Kidney (tissue), 14 donors: ENCODE measurements around the gene FCER1A. TPM values are rescaled to one million over a fixed set of nuclear protein-coding genes. Genes with fewer than 3 reads are reported as not detected.

Source experiments
- DNase-seq, 5 donors: peaks; one replicate each; pipeline ENCODE4 v3.0.0-alpha.2; 2013 to 2020
- FAIRE-seq: peaks from 2 replicates; lab custom pipeline; 2012; peaks lifted over from hg19 to GRCh38; lab: Jason Lieb, UNC
- H3K27ac ChIP-seq, 2 donors: one replicate each; pipeline ENCODE4 v1.7.0; 2013; ENCODE audit warnings: low read depth in 2 of 2, low read length in 2 of 2, inconsistent platforms in 1 of 2
- H3K27me3 ChIP-seq: one replicate; pipeline ENCODE4 v1.7.1; 2013; ENCODE audit warnings: low read length, inconsistent platforms; ENCODE audit not compliant: control insufficient read depth, insufficient read depth
- H3K36me3 ChIP-seq, 3 donors: one replicate each; pipeline versions ENCODE4 v1.7.0 to v1.7.1; 2013; ENCODE audit warnings: low read length in 3 of 3, control low read depth in 1 of 3, inconsistent platforms in 1 of 3; ENCODE audit not compliant: insufficient read depth in 3 of 3, control insufficient read depth in 2 of 3
- H3K4me1 ChIP-seq, 3 donors: one replicate each; pipeline versions ENCODE4 v1.7.0 to v1.7.1; 2013; ENCODE audit warnings: low read length in 3 of 3, inconsistent platforms in 1 of 3, low read depth in 1 of 3; ENCODE audit not compliant: control insufficient read depth in 2 of 3, insufficient read depth in 2 of 3
- H3K4me3 ChIP-seq, 3 donors: one replicate each; pipeline versions ENCODE4 v1.7.0 to v1.8.1; 2013; ENCODE audit warnings: low read length in 3 of 3, control low read depth in 1 of 3, inconsistent platforms in 1 of 3
- H3K9ac ChIP-seq, 3 donors: one replicate each; pipeline versions ENCODE4 v1.7.0 to v1.7.1; 2013; ENCODE audit warnings: low read length in 3 of 3, control low read depth in 1 of 3, inconsistent platforms in 1 of 3
- H3K9me3 ChIP-seq, 3 donors: one replicate each; pipeline versions ENCODE4 v1.7.0 to v1.7.1; 2013; ENCODE audit warnings: low read length in 3 of 3, control low read depth in 1 of 3, inconsistent platforms in 1 of 3; ENCODE audit not compliant: control insufficient read depth in 2 of 3, insufficient read depth in 1 of 3
- CTCF ChIP-seq: IDR thresholded peaks from 3 replicates; pipeline ENCODE4 v1.5.1; 2012; ENCODE audit warnings: mild to moderate bottlenecking, moderate library complexity, borderline replicate concordance; ENCODE audit not compliant: insufficient read depth; ENCODE audit errors: extremely low read depth
- intact Hi-C: fragments of 100-400 bp; cut with DNase I; formaldehyde crosslinking; loops from one replicate; pipeline ENCODE4 v1.11.1; 2022
- polyA plus RNA-seq: library from polyadenylated mRNA; stranded (reverse); fragments of 350-450 nt; fragmentation: Illumina TruSeq; extraction: RNeasy Lipid Tissue Mini Kit (QIAGEN cat#74804); gene quantifications from one replicate; pipeline ENCODE4 v1.2.3, GENCODE V29; 2014; ENCODE audit warnings: low read depth, low replicate concordance; ENCODE audit not compliant: insufficient read depth
- total RNA-seq: library from RNA; stranded (reverse); fragmentation: NEBNext Ultra II Directional; extraction: Animal tissue kit (Norgen Biotek cat#: 25700); gene quantifications from one replicate; pipeline ENCODE4 v1.2.1, GENCODE V29; 2021
- donor health status: control.
- donor health status: control.
- donor health status: control.
- donor health status: control.
- donor health status: control.
- donor health status: DM: yes; HTN: yes; CAD: no.
- donor health status: Normal renal cell carcinoma (clear cell type).

FCER1A gene
- total and polyA plus RNA-seq, 2 donors from 2014 or later = 1.4 to 3.2 TPM

- H3K4me3 ChIP-seq = no peak overlapping the region
- H3K9me3 ChIP-seq = peaks cover 0 to 4% (median 0%) of the 10 kb centered on the region in 3 donors
- DNase-seq = no peak
- no peak overlapping the region for H3K27ac ChIP-seq
- no peaks in the 10 kb centered on the region for H3K27me3 ChIP-seq
- H3K4me1 ChIP-seq = no peaks in the 10 kb centered on the region
- intact Hi-C loops = no loop called here
- no peak for TF ChIP-seq CTCF
- H3K36me3 ChIP-seq = no peaks in the 10 kb centered on the region
- no peak for FAIRE-seq
- H3K9ac ChIP-seq = no peak overlapping the region
Observed at GRCh38 chr1:159352436-159352835, 50.3 kb downstream of the FCER1A start.

Other genes with a start within 250 kb of the FCER1A start
- gene AIM2, start 225.6 kb upstream of the FCER1A start, total RNA-seq = 4.6 TPM
- not detected for gene AIM2, start 225.6 kb upstream of the FCER1A start, polyA plus RNA-seq
- 25.8 TPM for gene CADM3, start 130.7 kb upstream of the FCER1A start, total RNA-seq
- 0.56 TPM for gene CADM3, start 130.7 kb upstream of the FCER1A start, polyA plus RNA-seq
- 142 TPM for gene ACKR1, start 97.5 kb upstream of the FCER1A start, total RNA-seq
- gene ACKR1, start 97.5 kb upstream of the FCER1A start, polyA plus RNA-seq = 3.4 TPM
- gene OR10J4, start 129.9 kb downstream of the FCER1A start, total RNA-seq = not detected
- not detected for gene OR10J4, start 129.9 kb downstream of the FCER1A start, polyA plus RNA-seq
- gene OR10J1, start 137.4 kb downstream of the FCER1A start, total RNA-seq = not detected
- gene OR10J1, start 137.4 kb downstream of the FCER1A start, polyA plus RNA-seq = not detected
- gene OR10J5, start 233.7 kb downstream of the FCER1A start, total RNA-seq = not detected
- not detected for gene OR10J5, start 233.7 kb downstream of the FCER1A start, polyA plus RNA-seq